PFSK-1 (cell line): Measurements from ENCODE around the gene ANKRD24.

Source experiments
- FOXP2 ChIP-seq: optimal IDR thresholded peaks from 2 replicates; pipeline ENCODE3; 2011; ENCODE audit warnings: borderline replicate concordance, control low read depth, inconsistent platforms; ENCODE audit not compliant: insufficient read depth; ENCODE audit errors: extremely low read length, extremely low read depth
- POLR2AphosphoS5 ChIP-seq: IDR thresholded peaks from 2 replicates; pipeline ENCODE4 v1.6.1; 2012; ENCODE audit warnings: low read depth, mild to moderate bottlenecking, control low read depth, low read length, moderate library complexity
- SIN3A ChIP-seq: IDR thresholded peaks from 2 replicates; pipeline ENCODE4 v1.6.1; 2012; ENCODE audit warnings: mild to moderate bottlenecking, low read length, moderate library complexity, borderline replicate concordance; ENCODE audit not compliant: insufficient read depth
- TAF1 ChIP-seq: IDR thresholded peaks from 2 replicates; pipeline ENCODE4 v1.6.1; 2012; ENCODE audit warnings: low read length, control low read depth, borderline replicate concordance; ENCODE audit not compliant: insufficient read depth
- TF ChIP-seq, protein P1 (sequence below), 2 experiments: IDR thresholded peaks; 2 replicates each; pipeline versions ENCODE4 v1.6.1 to v1.8.0; 2011 to 2012; ENCODE audit warnings: low read depth in 2 of 2, low read length in 2 of 2, control low read depth in 1 of 2, inconsistent platforms in 1 of 2, mild to moderate bottlenecking in 1 of 2, moderate library complexity in 1 of 2; ENCODE audit not compliant: insufficient read depth in 1 of 2

ANKRD24 gene

DNA sequence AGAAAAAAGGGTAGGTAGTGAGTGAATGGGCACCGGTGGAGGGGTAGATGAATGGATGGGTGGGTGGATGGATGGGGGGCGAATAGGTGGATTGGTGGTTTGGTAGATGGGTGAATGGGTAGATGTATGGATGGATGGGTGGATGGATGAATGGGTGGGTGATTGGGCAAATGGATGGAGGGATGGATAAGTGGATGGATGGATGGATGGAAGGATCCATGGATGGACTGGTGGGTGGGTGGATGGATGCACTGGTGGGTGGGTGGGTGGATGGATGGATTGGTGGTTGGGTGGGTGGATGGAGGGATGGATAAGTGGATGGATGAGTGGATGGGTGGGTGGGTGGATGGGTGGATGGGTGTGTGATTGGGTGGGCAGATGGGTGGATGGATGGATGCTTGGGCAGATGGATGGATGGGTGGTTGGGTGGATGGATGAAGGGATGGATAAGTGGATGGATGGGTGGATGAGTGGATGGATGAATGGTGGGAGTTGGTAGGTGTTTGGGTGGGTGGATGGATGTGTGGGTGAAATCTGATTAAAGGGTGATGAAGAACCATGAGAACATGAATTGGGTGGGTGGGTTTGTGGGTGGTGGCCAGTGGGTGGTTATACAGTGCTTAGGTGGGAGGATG, 2.3 kb downstream of the ANKRD24 start:
- no peak for TF ChIP-seq SIN3A
- TF ChIP-seq FOXP2 = no peak
- TF ChIP-seq, protein P1, sequence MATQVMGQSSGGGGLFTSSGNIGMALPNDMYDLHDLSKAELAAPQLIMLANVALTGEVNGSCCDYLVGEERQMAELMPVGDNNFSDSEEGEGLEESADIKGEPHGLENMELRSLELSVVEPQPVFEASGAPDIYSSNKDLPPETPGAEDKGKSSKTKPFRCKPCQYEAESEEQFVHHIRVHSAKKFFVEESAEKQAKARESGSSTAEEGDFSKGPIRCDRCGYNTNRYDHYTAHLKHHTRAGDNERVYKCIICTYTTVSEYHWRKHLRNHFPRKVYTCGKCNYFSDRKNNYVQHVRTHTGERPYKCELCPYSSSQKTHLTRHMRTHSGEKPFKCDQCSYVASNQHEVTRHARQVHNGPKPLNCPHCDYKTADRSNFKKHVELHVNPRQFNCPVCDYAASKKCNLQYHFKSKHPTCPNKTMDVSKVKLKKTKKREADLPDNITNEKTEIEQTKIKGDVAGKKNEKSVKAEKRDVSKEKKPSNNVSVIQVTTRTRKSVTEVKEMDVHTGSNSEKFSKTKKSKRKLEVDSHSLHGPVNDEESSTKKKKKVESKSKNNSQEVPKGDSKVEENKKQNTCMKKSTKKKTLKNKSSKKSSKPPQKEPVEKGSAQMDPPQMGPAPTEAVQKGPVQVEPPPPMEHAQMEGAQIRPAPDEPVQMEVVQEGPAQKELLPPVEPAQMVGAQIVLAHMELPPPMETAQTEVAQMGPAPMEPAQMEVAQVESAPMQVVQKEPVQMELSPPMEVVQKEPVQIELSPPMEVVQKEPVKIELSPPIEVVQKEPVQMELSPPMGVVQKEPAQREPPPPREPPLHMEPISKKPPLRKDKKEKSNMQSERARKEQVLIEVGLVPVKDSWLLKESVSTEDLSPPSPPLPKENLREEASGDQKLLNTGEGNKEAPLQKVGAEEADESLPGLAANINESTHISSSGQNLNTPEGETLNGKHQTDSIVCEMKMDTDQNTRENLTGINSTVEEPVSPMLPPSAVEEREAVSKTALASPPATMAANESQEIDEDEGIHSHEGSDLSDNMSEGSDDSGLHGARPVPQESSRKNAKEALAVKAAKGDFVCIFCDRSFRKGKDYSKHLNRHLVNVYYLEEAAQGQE (IDR thresholded peaks at IDR 0.05; ENCODE audit: insufficient read depth in 1 of 2, low read depth in 2 of 2, low read length in 2 of 2) = no peak
- no peak for TF ChIP-seq TAF1
- TF ChIP-seq POLR2AphosphoS5 = no peak

DNA sequence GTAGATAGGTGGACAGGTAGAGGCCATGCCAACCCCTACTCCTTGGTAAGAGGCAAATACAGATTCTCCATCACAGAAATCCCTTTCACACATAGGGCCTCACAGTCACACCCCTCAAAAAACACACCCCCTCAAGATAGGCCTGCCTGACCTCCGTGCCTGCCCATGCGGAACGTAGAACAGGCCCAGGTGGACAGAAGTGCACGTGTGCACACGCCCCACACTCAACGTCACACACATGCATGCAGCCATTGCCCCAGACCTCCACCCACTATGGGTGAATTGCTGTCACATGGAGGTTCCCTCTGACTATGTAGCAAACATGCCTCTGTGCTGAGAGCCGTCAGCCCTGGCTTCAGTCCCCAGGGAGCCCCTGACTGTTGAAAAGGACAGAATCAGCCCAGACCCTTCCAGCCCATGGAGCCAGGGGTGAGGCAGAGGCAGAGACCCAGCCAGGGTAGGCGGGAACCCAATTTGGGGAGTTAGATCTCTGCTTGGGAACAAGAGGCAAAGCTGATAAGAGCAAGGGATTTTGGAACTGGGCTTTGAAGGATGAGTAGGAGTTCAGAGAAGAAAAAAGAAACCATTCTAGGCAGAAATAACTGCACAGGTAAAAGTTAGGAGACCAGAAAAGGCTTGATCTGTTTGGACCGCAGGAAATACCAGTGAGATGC, 3.1 kb downstream of the ANKRD24 start:
- TF ChIP-seq, protein P1 (IDR thresholded peaks at IDR 0.05; ENCODE audit: insufficient read depth in 1 of 2, low read depth in 2 of 2, low read length in 2 of 2) = no peak
- no peak for TF ChIP-seq TAF1
- no peak for TF ChIP-seq FOXP2
- no peak for TF ChIP-seq SIN3A
- no peak for TF ChIP-seq POLR2AphosphoS5

DNA sequence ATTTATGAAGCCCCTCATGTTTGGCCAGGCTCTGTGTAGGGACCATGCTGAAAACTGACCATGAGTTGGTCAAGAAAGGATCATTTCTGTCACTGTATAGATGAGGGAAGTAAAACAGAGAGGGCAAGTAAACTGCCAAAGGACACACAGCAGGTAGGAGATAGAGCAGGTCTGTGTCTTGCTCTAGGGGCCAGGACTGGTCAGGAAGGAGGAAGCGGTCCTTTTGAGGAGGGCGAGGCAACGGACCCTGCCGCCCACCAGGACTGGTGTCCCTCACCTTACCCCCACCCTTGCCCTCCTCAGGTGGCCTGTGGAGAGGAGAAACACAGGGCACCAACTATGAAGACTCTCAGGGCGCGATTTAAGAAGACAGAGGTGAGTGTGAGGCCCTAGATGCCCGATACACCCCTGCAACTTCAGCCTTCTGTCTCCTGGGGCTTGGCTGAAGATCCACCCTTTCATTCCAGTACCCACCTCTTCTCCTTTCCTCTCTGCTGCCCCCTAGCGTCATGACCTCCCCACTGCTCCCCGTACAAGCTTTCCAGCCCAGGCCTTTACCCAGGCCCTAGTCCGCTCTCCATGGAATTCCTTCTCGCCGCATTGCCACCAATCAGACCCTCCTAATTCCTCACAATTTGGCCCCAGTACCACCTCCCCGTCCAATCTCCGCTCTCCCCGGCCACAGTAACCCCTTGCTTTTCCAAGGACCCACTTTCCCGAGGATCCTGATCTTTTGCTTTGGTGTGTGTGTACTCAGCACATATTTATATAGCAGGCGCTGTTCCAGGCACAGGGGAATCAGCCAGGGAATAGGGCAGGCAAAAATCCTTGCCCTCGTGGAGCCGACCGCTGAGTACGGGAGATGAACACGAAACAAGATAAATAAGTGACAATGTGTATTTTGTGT, 3.9 kb downstream of the ANKRD24 start:
- TF ChIP-seq TAF1 = no peak
- TF ChIP-seq FOXP2 = no peak
- TF ChIP-seq, protein P1 (IDR thresholded peaks at IDR 0.05; ENCODE audit: insufficient read depth in 1 of 2, low read depth in 2 of 2, low read length in 2 of 2) = no peak
- TF ChIP-seq SIN3A = no peak
- no peak for TF ChIP-seq POLR2AphosphoS5

DNA sequence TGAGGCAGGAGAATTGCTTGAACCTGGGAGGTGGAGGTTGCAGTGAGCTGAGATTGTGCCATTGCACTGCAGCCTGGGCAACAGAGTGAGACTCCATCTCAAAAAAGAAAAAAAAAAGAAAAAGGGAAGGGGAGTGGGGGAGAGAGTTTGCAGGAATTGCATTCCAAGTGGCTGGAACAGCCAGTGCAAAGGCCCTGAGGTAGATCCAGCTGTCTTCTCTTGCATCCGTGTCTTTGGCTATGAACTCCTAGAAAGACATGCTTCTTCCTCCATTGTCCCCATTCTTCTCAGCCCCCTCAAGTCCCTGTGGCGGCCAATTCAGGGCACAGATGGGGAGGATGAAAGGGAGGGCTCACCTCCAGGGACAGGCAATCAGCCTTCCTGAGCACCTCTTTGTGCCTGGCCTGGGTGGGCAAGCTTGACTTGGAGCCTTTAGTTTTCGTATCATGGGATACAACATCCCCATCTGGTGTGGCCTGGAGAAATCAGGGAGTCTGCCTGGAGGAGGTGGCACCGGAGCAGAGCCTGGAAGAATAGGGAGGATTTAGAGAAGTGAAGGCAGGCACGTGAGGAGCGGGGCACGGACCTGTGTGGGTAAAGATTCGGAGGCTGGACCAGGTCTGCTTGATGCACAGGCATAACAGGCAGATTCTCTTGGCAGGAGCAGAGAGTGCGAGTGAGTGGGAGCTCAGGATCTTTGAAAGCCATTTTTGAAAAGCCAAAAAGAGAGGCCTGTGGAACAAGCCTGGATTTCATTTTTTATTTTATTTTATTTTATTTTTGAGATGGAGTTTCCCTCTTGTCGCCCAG, 5.0 kb downstream of the ANKRD24 start:
- no peak for TF ChIP-seq FOXP2
- TF ChIP-seq SIN3A = no peak
- TF ChIP-seq POLR2AphosphoS5 = no peak
- no peak for TF ChIP-seq TAF1
- TF ChIP-seq, protein P1 (IDR thresholded peaks at IDR 0.05; ENCODE audit: insufficient read depth in 1 of 2, low read depth in 2 of 2, low read length in 2 of 2) = no peak
